Neural cell (in vitro differentiated cells): Measurements from ENCODE around the gene FHIT. TPM values are rescaled to one million over a fixed set of nuclear protein-coding genes. Genes with fewer than 3 reads are reported as not detected.

Experiments used
- H2AFZ ChIP-seq: fragments of 200-600, 300-800 bp; sonication (generic), shearing (Covaris generic); 2 replicates; pipeline ENCODE4 v1.6.0; 2014; ENCODE audit warnings: low read depth, mild to moderate bottlenecking, antibody characterized with exemption, low read length, moderate library complexity
- H3F3A ChIP-seq: fragments of 200-600 bp; shearing (Covaris generic); 2 replicates; pipeline ENCODE4 v1.6.1; 2016; ENCODE audit warnings: mild to moderate bottlenecking, moderate library complexity, mixed read lengths, antibody characterized with exemption, low read length; ENCODE audit not compliant: insufficient read depth, poor library complexity, severe bottlenecking
- H3K27ac ChIP-seq: fragments of 200-600, 300-800 bp; sonication (generic), shearing (Covaris generic); 2 replicates; pipeline ENCODE4 v1.5.1; 2014; ENCODE audit warnings: mild to moderate bottlenecking, low read length, moderate library complexity
- H3K27me3 ChIP-seq: fragments of 300-800, 200-600 bp; sonication (generic), shearing (Covaris generic); 2 replicates; pipeline ENCODE4 v1.6.0; 2014; ENCODE audit warnings: mild to moderate bottlenecking, low read depth, low read length, moderate library complexity; ENCODE audit not compliant: insufficient read depth
- H3K36me3 ChIP-seq: fragments of 300-800, 200-600 bp; sonication (generic), shearing (Covaris generic); 2 replicates; pipeline ENCODE4 v1.5.1; 2014; ENCODE audit warnings: mild to moderate bottlenecking, antibody characterized with exemption, low read length, moderate library complexity; ENCODE audit not compliant: insufficient read depth
- H3K4me2 ChIP-seq: fragments of 300-800, 200-600 bp; sonication (generic), shearing (Covaris generic); 2 replicates; pipeline ENCODE4 v1.6.0; 2014; ENCODE audit warnings: mild to moderate bottlenecking, low read length
- H3K4me3 ChIP-seq: fragments of 300-800, 200-600 bp; sonication (generic), shearing (Covaris generic); 2 replicates; pipeline ENCODE4 v1.5.1; 2014; ENCODE audit warnings: mild to moderate bottlenecking, low read length, moderate library complexity
- H3K79me2 ChIP-seq: fragments of 200-600 bp; shearing (Covaris generic); replicated peaks from 2 replicates; pipeline ENCODE4 v1.6.0; 2014; ENCODE audit warnings: mild to moderate bottlenecking, low read length, moderate library complexity; ENCODE audit not compliant: insufficient read depth
- H3K9ac ChIP-seq: fragments of 300-800, 200-600 bp; sonication (generic), shearing (Covaris generic); 2 replicates; pipeline ENCODE4 v1.6.1; 2016; ENCODE audit warnings: mild to moderate bottlenecking, low read length, mixed read lengths
- H3K9me2 ChIP-seq: fragments of 200-600 bp; shearing (Covaris generic); 2 replicates; pipeline ENCODE4 v1.6.1; 2016; ENCODE audit warnings: mild to moderate bottlenecking, low read length, mixed read lengths; ENCODE audit not compliant: insufficient read depth
- H3K9me3 ChIP-seq: fragments of 200-600, 300-800 bp; sonication (generic), shearing (Covaris generic); 2 replicates; pipeline ENCODE4 v1.6.1; 2016; ENCODE audit warnings: mild to moderate bottlenecking, mixed run types, low read length, moderate library complexity, mixed read lengths
- H4K20me1 ChIP-seq: fragments of 200-600 bp; shearing (Covaris generic); 2 replicates; pipeline ENCODE4 v1.6.1; 2016; ENCODE audit warnings: mild to moderate bottlenecking, mixed run types; ENCODE audit not compliant: insufficient read depth
- CTCF ChIP-seq: fragments of 450-650 bp; IDR thresholded peaks from 2 replicates; pipeline ENCODE4 v1.5.1; 2014; ENCODE audit warnings: antibody characterized with exemption, mild to moderate bottlenecking, moderate library complexity; ENCODE audit not compliant: poor library complexity, severe bottlenecking
- EP300 ChIP-seq: fragments of 450-650 bp; conservative IDR thresholded peaks from 2 replicates; pipeline ENCODE4 v1.6.1; 2014; ENCODE audit warnings: antibody characterized with exemption, mild to moderate bottlenecking, moderate library complexity; ENCODE audit not compliant: poor library complexity, severe bottlenecking
- EZH2 ChIP-seq: fragments of 200-600, 300-800 bp; shearing (Covaris generic), sonication (generic); IDR thresholded peaks from 2 replicates; pipeline ENCODE4 v1.6.1; 2014; ENCODE audit warnings: antibody characterized with exemption, low read length, borderline replicate concordance, mild to moderate bottlenecking; ENCODE audit not compliant: insufficient read depth, poor library complexity, severe bottlenecking
- MXI1 ChIP-seq: fragments of 450-650 bp; conservative IDR thresholded peaks from 2 replicates; pipeline ENCODE4 v1.6.1; 2014; ENCODE audit warnings: antibody characterized with exemption, mild to moderate bottlenecking; ENCODE audit not compliant: poor library complexity, severe bottlenecking
- POLR2AphosphoS5 ChIP-seq: IDR thresholded peaks from 2 replicates; pipeline ENCODE4 v1.6.1; 2012
- RAD21 ChIP-seq: fragments of 450-650 bp; conservative IDR thresholded peaks from 2 replicates; pipeline ENCODE4 v1.6.1; 2014; ENCODE audit warnings: antibody characterized with exemption, mild to moderate bottlenecking, moderate library complexity
- REST ChIP-seq: IDR thresholded peaks from 2 replicates; pipeline ENCODE4 v1.6.1; 2012; ENCODE audit warnings: borderline replicate concordance
- SMC3 ChIP-seq: fragments of 450-650 bp; conservative IDR thresholded peaks from 2 replicates; pipeline ENCODE4 v1.6.1; 2014; ENCODE audit warnings: antibody characterized with exemption, mild to moderate bottlenecking, moderate library complexity; ENCODE audit not compliant: poor library complexity
- TAF1 ChIP-seq: IDR thresholded peaks from 2 replicates; pipeline ENCODE4 v1.6.1; 2012; ENCODE audit warnings: low read depth
- polyA plus RNA-seq: library from polyadenylated mRNA; depleted of rRNA; stranded (reverse); fragments of >200 nt; gene quantifications from 2 replicates; pipeline ENCODE4 v1.2.3, GENCODE V29; 2014

FHIT gene
- polyA plus RNA-seq, 1 donor from 2014 or later, result not detected

GRCh38 chr3:60045686-60046085, 1205.6 kb downstream of the FHIT start:
- no peaks in the 10 kb centered on the region for H3K9me2 ChIP-seq
- H3K9ac ChIP-seq, result no peak overlapping the region
- no peaks in the 10 kb centered on the region for H3K79me2 ChIP-seq
- no peaks in the 10 kb centered on the region for H3K36me3 ChIP-seq
- H4K20me1 ChIP-seq, result no peaks in the 10 kb centered on the region
- H3K4me2 ChIP-seq, result no peak overlapping the region
- no peak for TF ChIP-seq EP300
- TF ChIP-seq SMC3, result no peak
- no peak for TF ChIP-seq MXI1
- no peak for TF ChIP-seq POLR2AphosphoS5
- H3K27me3 ChIP-seq, result no peaks in the 10 kb centered on the region
- H2AFZ ChIP-seq, result no peak overlapping the region
- no peaks in the 10 kb centered on the region for H3K9me3 ChIP-seq
- H3K4me3 ChIP-seq, result no peak overlapping the region
- no peak overlapping the region for H3K27ac ChIP-seq
- H3F3A ChIP-seq, result no peaks in the 10 kb centered on the region

GRCh38 chr3:60036803-60037202, 1214.4 kb downstream of the FHIT start:
- H3K9me2 ChIP-seq, result no peaks in the 10 kb centered on the region
- H3K9ac ChIP-seq, result no peak overlapping the region
- H2AFZ ChIP-seq, result no peak overlapping the region
- no peaks in the 10 kb centered on the region for H3K27me3 ChIP-seq
- H3K4me2 ChIP-seq, result no peak overlapping the region
- H3K4me3 ChIP-seq, result no peak overlapping the region
- TF ChIP-seq RAD21, result no peak
- no peak for TF ChIP-seq EP300
- TF ChIP-seq POLR2AphosphoS5, result no peak
- no peak for TF ChIP-seq MXI1
- TF ChIP-seq EZH2, result no peak
- TF ChIP-seq CTCF, result no peak
- TF ChIP-seq SMC3, result no peak
- TF ChIP-seq TAF1, result no peak
- no peak for TF ChIP-seq REST
- no peaks in the 10 kb centered on the region for H4K20me1 ChIP-seq
- no peak overlapping the region for H3K27ac ChIP-seq
- H3K36me3 ChIP-seq, result no peaks in the 10 kb centered on the region
- no peaks in the 10 kb centered on the region for H3F3A ChIP-seq
- no peaks in the 10 kb centered on the region for H3K9me3 ChIP-seq
- no peaks in the 10 kb centered on the region for H3K79me2 ChIP-seq

- Histone ChIP-seq H3K9ac (no peak overlapping the region), H3K4me3 (no peak overlapping the region), H2AFZ (no peak overlapping the region), H3K27ac (no peak overlapping the region), H4K20me1 (no peaks in the 10 kb centered on the region), H3K4me2 (no peak overlapping the region), H3K9me3 (no peaks in the 10 kb centered on the region), H3K27me3 (no peaks in the 10 kb centered on the region), H3K79me2 (no peaks in the 10 kb centered on the region), H3K9me2 (no peaks in the 10 kb centered on the region), H3F3A (no peaks in the 10 kb centered on the region), H3K36me3 (no peaks in the 10 kb centered on the region)
- no peak for TF ChIP-seq CTCF
- no peak for TF ChIP-seq MXI1
- TF ChIP-seq TAF1, result no peak
- no peak for TF ChIP-seq SMC3
- no peak for TF ChIP-seq REST
Measured at GRCh38 chr3:60033901-60034453, 1217.3 kb downstream of the FHIT start.
